ENCODE data around the gene CCNL2. TPM values are rescaled to one million over a fixed set of nuclear protein-coding genes. Genes with fewer than 3 reads are reported as not detected.
"Not testable (repeated sequence)": the region's sequence is repeated elsewhere in the genome, so short reads cannot be mapped to it uniquely, and the experiment has no call there.

CCNL2 gene
- total and polyA plus RNA-seq, 12 donors, result 53.4 to 893 (median 168) TPM

- intact Hi-C loops (cut with DNase I), result no loop called here
- 11 to 16% methylated on average over 71 to 112 of the region's 112 CpGs; no CpG with 5 or more reads in 2 of the 4 donors for WGBS, 4 donors
- no peaks in the 10 kb centered on the region for H3K36me3 ChIP-seq (replicated peaks in 1 of 2)
- H3K9me3 ChIP-seq (replicated peaks in 1 of 3), result no peaks in the 10 kb centered on the region
- DNase-seq, result no peak
- H3K27ac ChIP-seq, result peak overlapping the region in 2 of 5 donors; percentile 38 to 40
- no peaks in the 10 kb centered on the region for H3K27me3 ChIP-seq
- no peak for TF ChIP-seq POLR2A (IDR thresholded peaks at IDR 0.05)
- no peak for TF ChIP-seq CTCF (IDR thresholded peaks at IDR 0.05)
- H3K4me3 ChIP-seq, result peak overlapping the region in 1 of 4 donors; percentile 34
- H3K4me1 ChIP-seq (replicated peaks in 1 of 2), result no peaks in the 10 kb centered on the region
These were observed 20.9 kb upstream of the CCNL2 start for GRCh38 chr1:1419813-1420653.

- 81 to 94% (median 87%) methylated on average over 15 to 21 of the region's 21 CpGs for WGBS, 4 donors
These were observed 20.3 kb upstream of the CCNL2 start for GRCh38 chr1:1419363-1419812.

GRCh38 chr1:1418464-1419362 lies 19.6 kb upstream of the CCNL2 start:
- DNase-seq, result no peak
- no peaks in the 10 kb centered on the region for H3K9me3 ChIP-seq (replicated peaks in 1 of 3)
- H3K36me3 ChIP-seq (replicated peaks in 1 of 2), result no peaks in the 10 kb centered on the region
- no peak overlapping the region for H3K27ac ChIP-seq
- 82 to 91% (median 88%) methylated on average over 17 to 26 of the region's 26 CpGs for WGBS, 4 donors
- intact Hi-C loops (cut with DNase I), result no loop called here
- H3K27me3 ChIP-seq, result no peaks in the 10 kb centered on the region
- TF ChIP-seq POLR2A (IDR thresholded peaks at IDR 0.05) (no peak), CTCF (IDR thresholded peaks at IDR 0.05) (no peak)
- H3K4me3 ChIP-seq, result no peak overlapping the region
- H3K4me1 ChIP-seq (replicated peaks in 1 of 2), result no peaks in the 10 kb centered on the region

More at GRCh38 chr1:1419363-1419812, 20.3 kb upstream of the CCNL2 start:
- Histone ChIP-seq H3K27me3 (no peaks in the 10 kb centered on the region), H3K27ac (peak overlapping the region in 2 of 5 donors; percentile 38 to 40), H3K4me1 (replicated peaks in 1 of 2) (no peaks in the 10 kb centered on the region), H3K9me3 (replicated peaks in 1 of 3) (no peaks in the 10 kb centered on the region), H3K36me3 (replicated peaks in 1 of 2) (no peaks in the 10 kb centered on the region), H3K4me3 (peak overlapping the region in 1 of 4 donors; percentile 34)
- TF ChIP-seq POLR2A (IDR thresholded peaks at IDR 0.05) (no peak), CTCF (IDR thresholded peaks at IDR 0.05) (no peak)
- DNase-seq, result no peak
- intact Hi-C loops (cut with DNase I), result no loop called here

- H3K27ac ChIP-seq; DNase-seq; H3K9me3 ChIP-seq (replicated peaks in 1 of 3); intact Hi-C loops (cut with DNase I); H3K4me1 ChIP-seq (replicated peaks in 1 of 2); H3K27me3 ChIP-seq; H3K4me3 ChIP-seq; H3K36me3 ChIP-seq (replicated peaks in 1 of 2): not testable (repeated sequence)
- WGBS, 4 donors, result 84 to 90% (median 88%) methylated on average over 22 to 25 of the region's 25 CpGs
These were observed 18.8 kb upstream of the CCNL2 start for GRCh38 chr1:1417825-1418463.

- H3K36me3 ChIP-seq (replicated peaks in 1 of 2); H3K4me1 ChIP-seq (replicated peaks in 1 of 2); DNase-seq; H3K27ac ChIP-seq; H3K9me3 ChIP-seq (replicated peaks in 1 of 3); intact Hi-C loops (cut with DNase I); H3K27me3 ChIP-seq; H3K4me3 ChIP-seq: not testable (repeated sequence)
- 74 to 77% (median 76%) methylated on average over 5 of the region's 5 CpGs for WGBS, 4 donors
These were observed 18.3 kb upstream of the CCNL2 start for GRCh38 chr1:1417396-1417795.

Measured in adrenal gland (tissue), 12 donors.